IMR-90 (cell line): Measurements from ENCODE around the gene TCF3. TPM values are rescaled to one million over a fixed set of nuclear protein-coding genes. Genes with fewer than 3 reads are reported as not detected.

Experiments used
- ATAC-seq: fragments of 200-7000 bp; cut with Tn5 transposase; 2 replicates; pipeline ENCODE4 v1.9.1; 2020; ENCODE audit warnings: low read depth, mild to moderate bottlenecking, moderate library complexity
- BruUV-seq: library from RNA; stranded (reverse); fragments of 400-500 nt; replicated peaks from 2 replicates; lab custom pipeline; 2021; lab: Mats Ljungman, UMichigan
- CTCF ChIA-PET: fragments of 300-600 bp; formaldehyde crosslinking; extraction: SDS; loops from one replicate; lab custom pipeline; 2021; ENCODE audit warnings: antibody characterized with exemption; lab: Yijun Ruan, JAX
- POLR2A ChIA-PET: fragments of 300-600 bp; sonication (Branson Sonifier 250); formaldehyde crosslinking; loops from one replicate; lab custom pipeline; 2022; ENCODE audit warnings: antibody characterized with exemption; ENCODE audit not compliant: unreplicated experiment; lab: Charles Lee
- DNase-seq: peaks from one replicate; pipeline ENCODE4 v3.0.0; 2013
- H2AFZ ChIP-seq: replicated peaks from 2 replicates; pipeline ENCODE3; 2013; ENCODE audit warnings: low read length, mild to moderate bottlenecking; ENCODE audit not compliant: poor library complexity
- H2AK5ac ChIP-seq: 2 replicates; pipeline ENCODE4 v1.6.1; 2013; ENCODE audit warnings: low read depth, low read length, inconsistent platforms
- H2AK9ac ChIP-seq: replicated peaks from 2 replicates; pipeline ENCODE3; 2013; ENCODE audit warnings: mild to moderate bottlenecking, low read depth, low read length, moderate library complexity; ENCODE audit not compliant: poor library complexity
- H2BK120ac ChIP-seq: 2 replicates; pipeline ENCODE4 v1.6.1; 2013; ENCODE audit warnings: low read depth, low read length, inconsistent platforms
- H2BK15ac ChIP-seq: 3 replicates; pipeline ENCODE4 v1.6.1; 2013; ENCODE audit warnings: low read depth, low read length, inconsistent platforms
- H2BK20ac ChIP-seq: 2 replicates; pipeline ENCODE4 v1.6.1; 2013; ENCODE audit warnings: low read depth, mild to moderate bottlenecking, inconsistent platforms, low read length, moderate library complexity
- H2BK5ac ChIP-seq: 2 replicates; pipeline ENCODE4 v1.6.1; 2013; ENCODE audit warnings: mild to moderate bottlenecking, low read depth, low read length, inconsistent platforms; ENCODE audit not compliant: poor library complexity, severe bottlenecking
- H3K14ac ChIP-seq: replicated peaks from 2 replicates; pipeline ENCODE4 v1.6.1; 2013; ENCODE audit warnings: low read depth, low read length, inconsistent platforms
- H3K18ac ChIP-seq: 2 replicates; pipeline ENCODE4 v1.6.1; 2013; ENCODE audit warnings: low read depth, low read length, control low read depth
- H3K23ac ChIP-seq: 2 replicates; pipeline ENCODE4 v1.6.1; 2013; ENCODE audit warnings: low read depth, low read length, inconsistent platforms
- H3K27ac ChIP-seq: 2 replicates; pipeline ENCODE4 v1.5.1; 2013; ENCODE audit warnings: mild to moderate bottlenecking, control low read depth, low read length; ENCODE audit not compliant: insufficient read depth
- H3K27me3 ChIP-seq: 2 replicates; pipeline ENCODE4 v1.6.1; 2013; ENCODE audit warnings: low read length; ENCODE audit not compliant: control insufficient read depth, insufficient read depth
- H3K36me3 ChIP-seq: 2 replicates; pipeline ENCODE4 v1.6.1; 2013; ENCODE audit warnings: low read length, mixed read lengths; ENCODE audit not compliant: control insufficient read depth, insufficient read depth
- H3K4ac ChIP-seq: 2 replicates; pipeline ENCODE4 v1.6.1; 2013; ENCODE audit warnings: low read depth, low read length, inconsistent platforms
- H3K4me1 ChIP-seq: 2 replicates; pipeline ENCODE4 v1.6.1; 2013; ENCODE audit warnings: low read length, mixed read lengths; ENCODE audit not compliant: control insufficient read depth, insufficient read depth
- H3K4me2 ChIP-seq: 2 replicates; pipeline ENCODE4 v1.6.1; 2013; ENCODE audit warnings: low read depth, mild to moderate bottlenecking, control low read depth, low read length, moderate library complexity
- H3K4me3 ChIP-seq: 2 replicates; pipeline ENCODE4 v1.5.1; 2013; ENCODE audit warnings: low read depth, mild to moderate bottlenecking, control low read depth, low read length, moderate library complexity; ENCODE audit not compliant: insufficient read depth
- H3K56ac ChIP-seq: 2 replicates; pipeline ENCODE4 v1.6.1; 2013; ENCODE audit warnings: low read length, inconsistent platforms; ENCODE audit not compliant: insufficient read depth; ENCODE audit errors: extremely low read depth
- H3K79me1 ChIP-seq, 2 experiments: 2 replicates each; pipeline ENCODE4 v1.6.1; 2013; ENCODE audit warnings: low read length in 2 of 2, inconsistent platforms in 1 of 2, low read depth in 1 of 2
- H3K9ac ChIP-seq: 2 replicates; pipeline ENCODE4 v1.6.1; 2013; ENCODE audit warnings: low read depth, low read length, control low read depth
- H3K9me1 ChIP-seq: 2 replicates; pipeline ENCODE4 v1.6.1; 2013; ENCODE audit warnings: low read length, inconsistent platforms; ENCODE audit not compliant: insufficient read depth
- H3K9me3 ChIP-seq: 2 replicates; pipeline ENCODE4 v1.6.1; 2013; ENCODE audit warnings: low read length; ENCODE audit not compliant: control insufficient read depth, insufficient read depth
- H4K20me1 ChIP-seq: 2 replicates; pipeline ENCODE4 v1.6.1; 2013; ENCODE audit warnings: low read length, inconsistent platforms; ENCODE audit not compliant: insufficient read depth
- H4K5ac ChIP-seq: 2 replicates; pipeline ENCODE4 v1.6.1; 2013; ENCODE audit warnings: mild to moderate bottlenecking, low read depth, low read length, control low read depth
- H4K8ac ChIP-seq, 2 experiments: 2 replicates each; pipeline ENCODE4 v1.6.1; 2013; ENCODE audit warnings: low read depth in 2 of 2, low read length in 2 of 2, control low read depth in 1 of 2, inconsistent platforms in 1 of 2
- H4K91ac ChIP-seq: 2 replicates; pipeline ENCODE4 v1.6.1; 2013; ENCODE audit warnings: low read depth, low read length, inconsistent platforms; ENCODE audit not compliant: insufficient read depth
- CEBPB ChIP-seq: IDR thresholded peaks from 2 replicates; pipeline ENCODE4 v1.6.1; 2012; ENCODE audit warnings: low read depth, low read length, improper control_type of control experiment
- CHD1 ChIP-seq: IDR thresholded peaks from 2 replicates; pipeline ENCODE4 v1.6.1; 2012; ENCODE audit warnings: low read depth, low read length, improper control_type of control experiment
- CTCF ChIP-seq: conservative IDR thresholded peaks from 2 replicates; pipeline ENCODE4 v1.5.1; 2012; ENCODE audit warnings: mild to moderate bottlenecking, low read depth, low read length, improper control_type of control experiment
- ELK1 ChIP-seq: fragments of 150-350 bp; IDR thresholded peaks from 2 replicates; pipeline ENCODE4 v1.6.1; 2016; ENCODE audit warnings: low read depth, mild to moderate bottlenecking, low read length, moderate library complexity, borderline replicate concordance
- FOS ChIP-seq: fragments of 150-350 bp; IDR thresholded peaks from 2 replicates; pipeline ENCODE4 v1.6.1; 2016; ENCODE audit warnings: low read depth, low read length
- MAFK ChIP-seq: IDR thresholded peaks from 2 replicates; pipeline ENCODE4 v1.6.1; 2012; ENCODE audit warnings: low read depth, low read length, improper control_type of control experiment
- MAZ ChIP-seq: IDR thresholded peaks from 2 replicates; pipeline ENCODE4 v1.6.1; 2012; ENCODE audit warnings: low read depth, mild to moderate bottlenecking, low read length, improper control_type of control experiment, moderate library complexity, borderline replicate concordance
- MXI1 ChIP-seq: IDR thresholded peaks from 2 replicates; pipeline ENCODE4 v1.6.1; 2012; ENCODE audit warnings: low read depth, mild to moderate bottlenecking, low read length, moderate library complexity, borderline replicate concordance
- NFE2L2 ChIP-seq: fragments of 150-350 bp; IDR thresholded peaks from 2 replicates; pipeline ENCODE4 v1.6.1; 2016; ENCODE audit warnings: low read depth, mild to moderate bottlenecking, low read length
- POLR2A ChIP-seq: IDR thresholded peaks from 2 replicates; pipeline ENCODE4 v1.6.1; 2012; ENCODE audit warnings: mild to moderate bottlenecking, low read depth, low read length
- RAD21 ChIP-seq: IDR thresholded peaks from 2 replicates; pipeline ENCODE4 v1.6.1; 2012; ENCODE audit warnings: low read length, improper control_type of control experiment
- RCOR1 ChIP-seq: IDR thresholded peaks from 2 replicates; pipeline ENCODE4 v1.6.1; 2012; ENCODE audit warnings: mild to moderate bottlenecking, low read length, improper control_type of control experiment; ENCODE audit not compliant: insufficient replicate concordance
- WGBS, 2 experiments: methylation state at CpG; one replicate each; pipeline versions ENCODE4 v1.1.5 to v1.1.7; 2013; ENCODE audit warnings: missing lambda C conversion rate in 2 of 2; ENCODE audit not compliant: insufficient read length in 1 of 2; ENCODE audit errors: extremely low coverage in 2 of 2; 5-methylcytosine and 5-hydroxymethylcytosine counted together
- dilution Hi-C: fragments of 300-500 bp; cut with HindIII; formaldehyde crosslinking; loops from one replicate; pipeline ENCODE4 v1.14.3; 2018; ENCODE audit warnings: low sequenced_read_pairs; ENCODE audit not compliant: unreplicated experiment
- in situ Hi-C: fragments of 300-500 bp; cut with MboI; formaldehyde crosslinking; loops from 3 replicates; pipeline ENCODE4 v1.14.3; 2019; ENCODE audit warnings: low sequenced_read_pairs, inconsistent platforms, mixed read lengths
- intact Hi-C: fragments of 100-400 bp; cut with micrococcal nuclease; formaldehyde crosslinking; loops from 2 replicates; pipeline ENCODE4 v1.10.0; 2022
- polyA plus RNA-seq, 3 experiments: library from polyadenylated mRNA; depleted of rRNA; stranded (reverse); fragments of >200 nt; gene quantifications; 2 replicates each; pipeline ENCODE4 v1.2.3, GENCODE V29; 2012; ENCODE audit warnings: low replicate concordance in 1 of 3
- total RNA-seq: library from RNA; depleted of rRNA; stranded (reverse); fragments of >200 nt; gene quantifications from 2 replicates; pipeline ENCODE4 v1.2.3, GENCODE V29; 2012
- TF ChIP-seq, protein P1 (sequence below): fragments of 150-350 bp; IDR thresholded peaks from 2 replicates; pipeline ENCODE4 v1.6.1; 2017; ENCODE audit warnings: mild to moderate bottlenecking, antibody characterized with exemption, low read length, low read depth

The TCF3 gene
- total and polyA plus RNA-seq, 2 of the 4 experiments (the other 2 are of a cell fraction), result 29.9 to 127 TPM

DNA sequence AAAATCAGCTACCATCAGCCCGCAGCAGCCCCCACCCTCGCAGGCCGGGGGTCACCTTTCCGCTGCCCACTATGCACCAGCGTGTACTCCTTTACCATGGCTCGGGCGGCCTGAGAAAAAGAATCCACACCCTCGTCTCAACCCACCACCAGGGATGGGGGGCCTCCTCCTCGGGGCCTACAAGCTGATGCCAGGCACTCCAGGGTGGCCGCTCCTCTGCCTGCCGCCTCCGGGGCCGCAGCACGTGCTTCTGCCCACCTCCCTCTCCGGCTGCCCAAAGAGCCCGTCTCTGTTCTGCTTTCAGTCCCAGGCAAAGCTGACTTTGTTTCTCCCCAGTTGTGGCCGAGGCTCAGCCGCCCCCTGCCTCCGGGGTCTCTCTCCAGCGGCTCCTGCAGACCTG lies 73.2 kb downstream of the TCF3 start:
- H4K8ac ChIP-seq, result no peak overlapping the region
- no peak overlapping the region for H2AK5ac ChIP-seq
- no peak overlapping the region for H3K9ac ChIP-seq
- peaks cover 5 to 19% of the 10 kb centered on the region in 2 experiments for H3K79me1 ChIP-seq
- WGBS, 2 experiments, result 98% methylated on average over 15 of the region's 20 CpGs; no CpG with 5 or more reads in 1 of the 2 experiments
- CTCF ChIA-PET, result no interaction called here
- no peak overlapping the region for H3K4ac ChIP-seq
- no peak overlapping the region for H3K23ac ChIP-seq
- DNase-seq (no peak), ATAC-seq (no peak)
- intact Hi-C loops, result no loop called here
- no peaks in the 10 kb centered on the region for H3K27me3 ChIP-seq
- H3K9me1 ChIP-seq, result no peaks in the 10 kb centered on the region
- in situ Hi-C loops, result no loop called here
- dilution Hi-C loops, result no loop called here
- peaks cover 49% of the 10 kb centered on the region for H3K36me3 ChIP-seq
- H2BK20ac ChIP-seq, result no peak overlapping the region
- no peak for TF ChIP-seq MXI1
- TF ChIP-seq CHD1, result no peak
- TF ChIP-seq MAZ, result no peak
- TF ChIP-seq RCOR1, result no peak
- TF ChIP-seq, protein P1, sequence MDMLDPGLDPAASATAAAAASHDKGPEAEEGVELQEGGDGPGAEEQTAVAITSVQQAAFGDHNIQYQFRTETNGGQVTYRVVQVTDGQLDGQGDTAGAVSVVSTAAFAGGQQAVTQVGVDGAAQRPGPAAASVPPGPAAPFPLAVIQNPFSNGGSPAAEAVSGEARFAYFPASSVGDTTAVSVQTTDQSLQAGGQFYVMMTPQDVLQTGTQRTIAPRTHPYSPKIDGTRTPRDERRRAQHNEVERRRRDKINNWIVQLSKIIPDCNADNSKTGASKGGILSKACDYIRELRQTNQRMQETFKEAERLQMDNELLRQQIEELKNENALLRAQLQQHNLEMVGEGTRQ, result no peak
- TF ChIP-seq ELK1, result no peak
- TF ChIP-seq POLR2A, result no peak
- TF ChIP-seq CEBPB, result no peak
- TF ChIP-seq RAD21, result no peak
- no peak for TF ChIP-seq FOS
- no peak for TF ChIP-seq CTCF
- TF ChIP-seq MAFK, result no peak
- TF ChIP-seq NFE2L2, result no peak
- no peak overlapping the region for H2BK15ac ChIP-seq
- no peak overlapping the region for H2BK120ac ChIP-seq
- H3K18ac ChIP-seq, result no peak overlapping the region
- no peak overlapping the region for H2AK9ac ChIP-seq
- no peak overlapping the region for H4K91ac ChIP-seq
- no peak overlapping the region for H4K5ac ChIP-seq
- no peak overlapping the region for H3K56ac ChIP-seq
- H2AFZ ChIP-seq, result no peak overlapping the region
- H3K4me1 ChIP-seq, result no peaks in the 10 kb centered on the region
- no TSS peak for BruUV-seq
- H3K4me2 ChIP-seq, result no peak overlapping the region
- H3K4me3 ChIP-seq, result no peak overlapping the region
- POLR2A ChIA-PET, result no interaction called here
- peaks cover 4% of the 10 kb centered on the region for H4K20me1 ChIP-seq
- H3K14ac ChIP-seq, result no peak overlapping the region
- H2BK5ac ChIP-seq, result no peak overlapping the region
- no peaks in the 10 kb centered on the region for H3K9me3 ChIP-seq
- H3K27ac ChIP-seq, result no peak overlapping the region
